Activated CD8-positive, alpha-beta T cell treated with anti-CD3 and anti-CD28 coated beads for 36 hours (primary cell): ENCODE measurements around the gene MED15. TPM values are rescaled to one million over a fixed set of nuclear protein-coding genes. Genes with fewer than 3 reads are reported as not detected.

ENCODE experiments used
- ATAC-seq: fragments of 200-7000 bp; cut with Tn5 transposase; one replicate; pipeline ENCODE4 v1.10.0; 2021; ENCODE audit warnings: mild to moderate bottlenecking, moderate library complexity
- CTCF ChIA-PET: fragments of 350-600 bp; sonication (Branson Sonifier 250); formaldehyde crosslinking; loops from one replicate; lab custom pipeline; 2021; ENCODE audit warnings: antibody characterized with exemption; lab: Charles Lee
- POLR2A ChIA-PET: fragments of 350-600 bp; sonication (Branson Sonifier 250); formaldehyde crosslinking; loops from one replicate; lab custom pipeline; 2021; ENCODE audit warnings: antibody characterized with exemption; lab: Charles Lee
- DNase-seq: peaks from one replicate; pipeline ENCODE4 v3.0.0-alpha.2; 2020
- H3K27ac Mint-ChIP-seq: one replicate; pipeline ENCODE4 v1.8.0; 2021; ENCODE audit warnings: mild to moderate bottlenecking, mixed read lengths
- H3K27me3 Mint-ChIP-seq: one replicate; pipeline ENCODE4 v1.8.0; 2021; ENCODE audit warnings: mixed read lengths
- H3K36me3 Mint-ChIP-seq: one replicate; pipeline ENCODE4 v1.8.0; 2021; ENCODE audit warnings: low read depth, mixed read lengths
- H3K4me1 Mint-ChIP-seq: one replicate; pipeline ENCODE4 v1.8.0; 2021; ENCODE audit warnings: low read depth, mixed read lengths
- H3K4me3 Mint-ChIP-seq: one replicate; pipeline ENCODE4 v1.8.0; 2021; ENCODE audit warnings: mild to moderate bottlenecking, moderate library complexity, mixed read lengths
- H3K9me3 Mint-ChIP-seq: one replicate; pipeline ENCODE4 v1.8.0; 2021; ENCODE audit warnings: mixed read lengths
- intact Hi-C: fragments of 100-400 bp; cut with micrococcal nuclease; formaldehyde crosslinking; loops from one replicate; pipeline ENCODE4 v1.10.0; 2022
- total RNA-seq, 2 experiments: library from RNA; stranded (reverse); gene quantifications; one replicate each; pipeline ENCODE4 v1.2.3, GENCODE V29; 2021
- TF ChIP-seq, protein P1 (sequence below): fragments of 200-600 bp; IDR thresholded peaks from one replicate; pipeline ENCODE4 v1.8.0; 2022; ENCODE audit warnings: antibody characterized with exemption, mild to moderate bottlenecking

Gene MED15
- total RNA-seq, 2 experiments from 2014 or later = 110 to 118 TPM

- peak; percentile 88 for DNase-seq
- ATAC-seq = peak; percentile 70
- ChIA-PET POLR2A (interaction anchor here (0.6 to 7.8 kb wide), 12 partner anchors 10 to 43 kb away, joined by 3 to 86 read pairs (median 5); partner anchors contain the start of gene MED15), CTCF (interaction anchor here (0.7 to 14.0 kb wide), 7 partner anchors 11 to 132 kb away, joined by 3 to 234 read pairs (median 4); partner anchors contain the start of gene MED15)
- TF ChIP-seq, protein P1, sequence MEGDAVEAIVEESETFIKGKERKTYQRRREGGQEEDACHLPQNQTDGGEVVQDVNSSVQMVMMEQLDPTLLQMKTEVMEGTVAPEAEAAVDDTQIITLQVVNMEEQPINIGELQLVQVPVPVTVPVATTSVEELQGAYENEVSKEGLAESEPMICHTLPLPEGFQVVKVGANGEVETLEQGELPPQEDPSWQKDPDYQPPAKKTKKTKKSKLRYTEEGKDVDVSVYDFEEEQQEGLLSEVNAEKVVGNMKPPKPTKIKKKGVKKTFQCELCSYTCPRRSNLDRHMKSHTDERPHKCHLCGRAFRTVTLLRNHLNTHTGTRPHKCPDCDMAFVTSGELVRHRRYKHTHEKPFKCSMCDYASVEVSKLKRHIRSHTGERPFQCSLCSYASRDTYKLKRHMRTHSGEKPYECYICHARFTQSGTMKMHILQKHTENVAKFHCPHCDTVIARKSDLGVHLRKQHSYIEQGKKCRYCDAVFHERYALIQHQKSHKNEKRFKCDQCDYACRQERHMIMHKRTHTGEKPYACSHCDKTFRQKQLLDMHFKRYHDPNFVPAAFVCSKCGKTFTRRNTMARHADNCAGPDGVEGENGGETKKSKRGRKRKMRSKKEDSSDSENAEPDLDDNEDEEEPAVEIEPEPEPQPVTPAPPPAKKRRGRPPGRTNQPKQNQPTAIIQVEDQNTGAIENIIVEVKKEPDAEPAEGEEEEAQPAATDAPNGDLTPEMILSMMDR = no peak
- Mint-ChIP-seq H3K4me1 (peaks cover 84% of the 10 kb centered on the region), H3K36me3 (peaks cover 47% of the 10 kb centered on the region), H3K27ac (peak overlapping the region; percentile 97), H3K9me3 (no peaks in the 10 kb centered on the region), H3K4me3 (peak overlapping the region; percentile 65), H3K27me3 (no peaks in the 10 kb centered on the region)
- intact Hi-C loops = loop anchor here (5.0 kb wide), 1 partner anchor 44 kb away; the partner anchor contains the start of gene MED15
Measured at GRCh38 chr22:20550851-20551744, 43.7 kb downstream of the MED15 start.

- peak overlapping the region; percentile 97 for H3K27ac Mint-ChIP-seq
- H3K9me3 Mint-ChIP-seq = no peaks in the 10 kb centered on the region
- peak; percentile 71 for ATAC-seq
- peaks cover 51% of the 10 kb centered on the region for H3K36me3 Mint-ChIP-seq
- DNase-seq = peak; percentile 87
- H3K4me3 Mint-ChIP-seq = peak overlapping the region; percentile 65
- peaks cover 85% of the 10 kb centered on the region for H3K4me1 Mint-ChIP-seq
- TF ChIP-seq, protein P1 = peak; percentile 49
- ChIA-PET CTCF (interaction anchor here (0.7 to 14.0 kb wide), 7 partner anchors 12 to 133 kb away, joined by 3 to 234 read pairs (median 4); partner anchors contain the start of gene MED15), POLR2A (interaction anchor here (0.6 to 7.8 kb wide), 13 partner anchors 9 to 259 kb away, joined by 3 to 86 read pairs (median 6); partner anchors contain the start of gene MED15)
- intact Hi-C loops = loop anchor here (5.0 kb wide), 1 partner anchor 45 kb away; the partner anchor contains the start of gene MED15
- H3K27me3 Mint-ChIP-seq = no peaks in the 10 kb centered on the region
Measured at GRCh38 chr22:20551805-20552442, 44.5 kb downstream of the MED15 start.

GRCh38 chr22:20552443-20553401 is 45.3 kb downstream of the MED15 start:
- H3K4me3 Mint-ChIP-seq = peak overlapping the region; percentile 65

More at GRCh38 chr22:20552443-20553401, 45.3 kb downstream of the MED15 start:
- TF ChIP-seq, protein P1 = no peak
- Mint-ChIP-seq H3K9me3 (no peaks in the 10 kb centered on the region), H3K27me3 (no peaks in the 10 kb centered on the region), H3K36me3 (peaks cover 59% of the 10 kb centered on the region), H3K4me1 (peaks cover 93% of the 10 kb centered on the region), H3K27ac (peak overlapping the region; percentile 97)
- ChIA-PET CTCF (interaction anchor here (5.0 to 14.0 kb wide), 2 partner anchors 14 to 44 kb away, joined by 25 to 234 read pairs; partner anchors contain the start of gene MED15), POLR2A (interaction anchor here (0.5 to 7.8 kb wide), 10 partner anchors 10 to 260 kb away, joined by 3 to 86 read pairs (median 14); partner anchors contain the start of gene MED15)
- ATAC-seq (no peak), DNase-seq (no peak)
- intact Hi-C loops = loop anchor here (5.0 kb wide), 1 partner anchor 45 kb away; the partner anchor contains the start of gene MED15
